ENCODE data around the gene IFT27. TPM values are rescaled to one million over a fixed set of nuclear protein-coding genes. Genes with fewer than 3 reads are reported as not detected.

Gene IFT27
- total and polyA plus RNA-seq, 4 donors, result 18.9 to 51.1 (median 26.4) TPM

DNA sequence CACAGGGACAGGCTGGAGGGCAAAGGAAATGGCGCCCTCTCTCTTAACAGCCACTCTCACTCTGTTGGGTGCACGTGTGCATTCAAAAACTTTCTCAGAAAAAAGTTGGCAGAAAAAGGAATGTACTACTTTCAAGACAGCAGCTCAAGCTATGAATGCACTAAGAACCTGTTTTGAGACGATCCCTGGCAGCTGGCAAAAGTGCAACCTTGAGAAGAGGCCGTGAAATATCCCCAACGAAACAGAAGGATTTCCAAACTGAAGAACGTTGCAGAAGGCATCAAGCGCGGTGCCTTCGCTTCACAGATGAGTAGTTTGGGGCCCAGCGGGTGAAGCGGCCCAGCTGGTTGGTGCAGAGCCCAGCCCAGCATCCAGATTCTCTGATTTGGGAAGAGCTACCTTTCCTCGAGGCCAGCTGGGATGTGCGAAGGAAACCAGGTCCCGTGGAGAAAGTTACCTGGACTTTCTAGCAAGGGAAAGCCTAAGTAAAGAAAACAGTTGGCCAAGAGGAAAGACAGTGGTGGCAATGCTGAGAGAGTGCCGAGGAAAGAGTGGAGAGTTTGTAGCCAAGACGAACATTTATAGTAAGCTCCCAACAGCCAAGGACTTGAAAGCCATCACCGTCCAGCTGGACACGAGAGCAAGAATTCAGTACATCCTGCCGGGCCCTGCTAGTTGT, 16.3 kb downstream of the IFT27 start:
- Histone ChIP-seq H3K9ac (ENCODE audit: insufficient read depth in 1 of 2, low read length in 2 of 2) (no peak overlapping the region), H3K4me3 (no peak overlapping the region), H3K4me1 (ENCODE audit: control insufficient read depth in 5 of 5, insufficient read depth in 5 of 5, low read length in 5 of 5) (peaks cover 0 to 4% (median 0%) of the 10 kb centered on the region in 5 donors), H3K27ac (ENCODE audit: low read depth in 1 of 2, low read length in 1 of 2) (no peak overlapping the region), H3K27me3 (ENCODE audit: control insufficient read depth in 3 of 3, insufficient read depth in 3 of 3, low read length in 2 of 3) (no peaks in the 10 kb centered on the region), H3K9me3 (ENCODE audit: control insufficient read depth in 4 of 4, insufficient read depth in 3 of 4, low read length in 3 of 4) (no peaks in the 10 kb centered on the region), H3K36me3 (ENCODE audit: control insufficient read depth in 4 of 4, insufficient read depth in 4 of 4, low read length in 4 of 4) (peaks cover 0 to 15% (median 7%) of the 10 kb centered on the region in 4 donors)
- TF ChIP-seq, protein P1, sequence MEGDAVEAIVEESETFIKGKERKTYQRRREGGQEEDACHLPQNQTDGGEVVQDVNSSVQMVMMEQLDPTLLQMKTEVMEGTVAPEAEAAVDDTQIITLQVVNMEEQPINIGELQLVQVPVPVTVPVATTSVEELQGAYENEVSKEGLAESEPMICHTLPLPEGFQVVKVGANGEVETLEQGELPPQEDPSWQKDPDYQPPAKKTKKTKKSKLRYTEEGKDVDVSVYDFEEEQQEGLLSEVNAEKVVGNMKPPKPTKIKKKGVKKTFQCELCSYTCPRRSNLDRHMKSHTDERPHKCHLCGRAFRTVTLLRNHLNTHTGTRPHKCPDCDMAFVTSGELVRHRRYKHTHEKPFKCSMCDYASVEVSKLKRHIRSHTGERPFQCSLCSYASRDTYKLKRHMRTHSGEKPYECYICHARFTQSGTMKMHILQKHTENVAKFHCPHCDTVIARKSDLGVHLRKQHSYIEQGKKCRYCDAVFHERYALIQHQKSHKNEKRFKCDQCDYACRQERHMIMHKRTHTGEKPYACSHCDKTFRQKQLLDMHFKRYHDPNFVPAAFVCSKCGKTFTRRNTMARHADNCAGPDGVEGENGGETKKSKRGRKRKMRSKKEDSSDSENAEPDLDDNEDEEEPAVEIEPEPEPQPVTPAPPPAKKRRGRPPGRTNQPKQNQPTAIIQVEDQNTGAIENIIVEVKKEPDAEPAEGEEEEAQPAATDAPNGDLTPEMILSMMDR (IDR thresholded peaks at IDR 0.05; ENCODE audit: control extremely low read depth, extremely low read depth), result no peak
- DNase-seq (no peak), ATAC-seq (ENCODE audit: insufficient read depth, low FRiP score) (no peak)
- 87 to 88% methylated on average over 19 of the region's 19 CpGs for WGBS, 2 donors

DNA sequence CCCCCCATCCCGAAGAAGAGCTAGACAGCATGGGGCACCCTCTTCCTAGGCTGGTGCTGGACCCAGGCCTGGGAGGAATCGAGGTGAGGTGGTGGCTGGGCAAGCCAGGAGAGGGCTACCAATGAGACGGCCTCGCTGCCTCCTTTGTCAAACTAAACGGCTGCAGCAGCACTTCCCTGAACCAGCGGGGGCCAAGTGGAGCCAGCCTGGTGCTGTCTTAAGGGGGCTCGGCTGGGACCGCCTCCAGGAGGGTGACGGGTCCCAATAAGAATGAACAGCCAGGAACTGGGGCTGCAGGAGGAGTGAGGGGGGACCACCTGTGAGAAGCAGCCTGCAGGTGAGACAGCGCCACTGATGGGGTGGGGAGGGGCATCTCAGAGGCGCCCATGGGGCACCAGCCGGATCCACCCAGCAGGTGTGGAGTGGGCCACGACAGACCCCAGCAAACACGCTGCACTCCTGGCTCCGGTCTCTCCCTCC, 17.1 kb downstream of the IFT27 start:
- Histone ChIP-seq H3K27me3 (ENCODE audit: control insufficient read depth in 3 of 3, insufficient read depth in 3 of 3, low read length in 2 of 3) (no peaks in the 10 kb centered on the region), H3K9ac (ENCODE audit: insufficient read depth in 1 of 2, low read length in 2 of 2) (no peak overlapping the region), H3K27ac (ENCODE audit: low read depth in 1 of 2, low read length in 1 of 2) (no peak overlapping the region), H3K9me3 (ENCODE audit: control insufficient read depth in 4 of 4, insufficient read depth in 3 of 4, low read length in 3 of 4) (no peaks in the 10 kb centered on the region), H3K4me1 (ENCODE audit: control insufficient read depth in 5 of 5, insufficient read depth in 5 of 5, low read length in 5 of 5) (peaks cover 0 to 4% (median 0%) of the 10 kb centered on the region in 5 donors), H3K36me3 (ENCODE audit: control insufficient read depth in 4 of 4, insufficient read depth in 4 of 4, low read length in 4 of 4) (peaks cover 0 to 15% (median 6%) of the 10 kb centered on the region in 4 donors), H3K4me3 (no peak overlapping the region)
- TF ChIP-seq, protein P1 (IDR thresholded peaks at IDR 0.05; ENCODE audit: control extremely low read depth, extremely low read depth), result no peak
- ATAC-seq (ENCODE audit: insufficient read depth, low FRiP score), result no peak
- 89 to 91% methylated on average over 15 of the region's 15 CpGs for WGBS, 2 donors
- DNase-seq, result no peak

DNA sequence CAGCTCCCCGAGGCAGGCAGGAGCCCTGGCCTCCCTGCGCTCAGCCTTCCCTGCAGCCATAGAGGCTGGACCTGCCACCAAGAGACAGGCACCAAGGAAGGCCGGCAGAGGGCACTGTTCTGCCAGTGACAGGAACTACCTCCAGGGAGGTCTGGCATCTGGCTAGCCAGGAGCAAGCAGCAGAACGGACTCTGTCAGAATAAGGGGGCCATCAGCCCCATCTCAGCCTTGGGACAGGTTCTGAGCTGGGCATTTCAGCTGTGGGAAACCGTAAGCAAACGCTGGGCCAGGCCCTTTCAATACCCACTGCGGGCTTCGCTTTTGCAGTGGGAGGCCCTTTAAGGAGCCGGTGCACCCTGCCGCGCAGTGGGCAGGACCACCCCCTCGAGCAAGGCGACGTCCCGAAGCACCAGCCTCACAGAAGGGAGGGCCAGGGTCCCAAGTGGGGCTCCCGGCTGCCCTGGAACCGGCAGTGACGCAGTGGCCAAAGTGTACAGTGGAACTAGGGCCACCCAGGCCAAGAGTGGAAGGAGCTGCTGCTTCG, 18.2 kb downstream of the IFT27 start:
- Histone ChIP-seq H3K36me3 (ENCODE audit: control insufficient read depth in 4 of 4, insufficient read depth in 4 of 4, low read length in 4 of 4) (peaks cover 0 to 15% (median 2%) of the 10 kb centered on the region in 4 donors), H3K9me3 (ENCODE audit: control insufficient read depth in 4 of 4, insufficient read depth in 3 of 4, low read length in 3 of 4) (peaks cover 0 to 3% (median 0%) of the 10 kb centered on the region in 4 donors), H3K27me3 (ENCODE audit: control insufficient read depth in 3 of 3, insufficient read depth in 3 of 3, low read length in 2 of 3) (no peaks in the 10 kb centered on the region), H3K4me3 (no peak overlapping the region), H3K4me1 (ENCODE audit: control insufficient read depth in 5 of 5, insufficient read depth in 5 of 5, low read length in 5 of 5) (peaks cover 0 to 4% (median 0%) of the 10 kb centered on the region in 5 donors), H3K9ac (ENCODE audit: insufficient read depth in 1 of 2, low read length in 2 of 2) (no peak overlapping the region), H3K27ac (ENCODE audit: low read depth in 1 of 2, low read length in 1 of 2) (no peak overlapping the region)
- TF ChIP-seq, protein P1 (IDR thresholded peaks at IDR 0.05; ENCODE audit: control extremely low read depth, extremely low read depth), result peak; percentile 67
- 67 to 75% methylated on average over 19 of the region's 19 CpGs for WGBS, 2 donors
- peak; percentile 53 for ATAC-seq (ENCODE audit: insufficient read depth, low FRiP score)
- peak; percentile 42 to 62 (median 60) for DNase-seq
